ENCODE measurements around the gene JAZF1. TPM values are rescaled to one million over a fixed set of nuclear protein-coding genes. Genes with fewer than 3 reads are reported as not detected.
A peak's percentile ranks its signal among the peaks of the same experiment; 100 is the strongest.

Gene JAZF1
- total RNA-seq, 1 donor from 2014 or later = 3.6 TPM

DNA sequence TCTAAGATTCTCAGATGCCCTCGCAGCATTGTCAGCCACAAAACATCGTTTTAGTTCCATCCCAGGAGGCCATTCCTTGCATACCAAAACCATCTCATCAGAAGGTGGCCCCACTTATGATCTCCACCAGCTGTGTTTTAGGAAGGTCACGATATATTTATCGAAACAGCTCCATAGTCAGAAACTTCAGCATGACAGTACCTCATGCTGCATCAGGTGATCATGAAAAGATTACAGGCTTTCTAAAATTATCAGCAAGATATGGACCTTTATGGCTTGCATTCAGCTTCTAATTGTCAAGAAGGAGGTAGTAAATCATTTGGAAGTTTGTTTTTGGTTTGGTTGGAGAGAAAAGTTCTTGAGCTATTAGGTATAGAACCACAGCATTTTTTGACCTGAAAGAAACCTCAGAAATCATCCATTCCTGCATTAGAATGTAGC, 20.0 kb downstream of the JAZF1 start:
- no peak overlapping the region for H3K4me3 ChIP-seq (ENCODE audit: low read depth, low read length)
- TF ChIP-seq, protein P1, sequence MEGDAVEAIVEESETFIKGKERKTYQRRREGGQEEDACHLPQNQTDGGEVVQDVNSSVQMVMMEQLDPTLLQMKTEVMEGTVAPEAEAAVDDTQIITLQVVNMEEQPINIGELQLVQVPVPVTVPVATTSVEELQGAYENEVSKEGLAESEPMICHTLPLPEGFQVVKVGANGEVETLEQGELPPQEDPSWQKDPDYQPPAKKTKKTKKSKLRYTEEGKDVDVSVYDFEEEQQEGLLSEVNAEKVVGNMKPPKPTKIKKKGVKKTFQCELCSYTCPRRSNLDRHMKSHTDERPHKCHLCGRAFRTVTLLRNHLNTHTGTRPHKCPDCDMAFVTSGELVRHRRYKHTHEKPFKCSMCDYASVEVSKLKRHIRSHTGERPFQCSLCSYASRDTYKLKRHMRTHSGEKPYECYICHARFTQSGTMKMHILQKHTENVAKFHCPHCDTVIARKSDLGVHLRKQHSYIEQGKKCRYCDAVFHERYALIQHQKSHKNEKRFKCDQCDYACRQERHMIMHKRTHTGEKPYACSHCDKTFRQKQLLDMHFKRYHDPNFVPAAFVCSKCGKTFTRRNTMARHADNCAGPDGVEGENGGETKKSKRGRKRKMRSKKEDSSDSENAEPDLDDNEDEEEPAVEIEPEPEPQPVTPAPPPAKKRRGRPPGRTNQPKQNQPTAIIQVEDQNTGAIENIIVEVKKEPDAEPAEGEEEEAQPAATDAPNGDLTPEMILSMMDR (conservative IDR thresholded peaks at IDR 0.05; ENCODE audit: low read depth, low read length) = no peak
- DNase-seq (ENCODE audit: low read depth) = no peak

DNA sequence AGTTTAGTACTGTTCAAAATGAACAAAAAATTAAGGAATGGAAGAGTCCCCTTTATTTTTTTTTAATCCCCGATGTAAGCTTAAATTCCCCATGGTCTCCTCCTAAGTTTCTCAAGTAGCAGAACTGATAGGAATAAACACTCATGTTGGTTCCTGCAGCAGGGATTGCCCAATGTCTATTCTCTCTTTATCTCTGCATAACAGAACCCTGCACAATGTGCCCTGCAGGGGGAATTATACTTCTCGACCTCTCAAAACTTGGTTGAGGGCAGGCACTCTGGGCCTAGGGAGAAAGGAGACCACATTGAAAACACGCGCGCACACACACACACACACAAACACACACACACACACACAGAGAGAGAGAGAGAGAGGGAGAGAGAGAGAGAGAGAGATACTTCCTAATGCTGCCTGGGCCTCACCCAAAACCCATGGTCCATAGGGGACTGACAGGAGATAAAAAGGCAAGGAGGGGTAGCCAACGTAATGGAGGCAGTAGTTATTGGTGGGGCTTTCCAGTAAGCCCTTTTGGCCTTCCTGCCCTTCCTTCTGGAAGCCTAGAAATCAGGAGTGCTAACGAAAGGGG, 22.7 kb downstream of the JAZF1 start:
- H3K4me3 ChIP-seq (ENCODE audit: low read depth, low read length) = no peak overlapping the region
- no peak for DNase-seq (ENCODE audit: low read depth)
- TF ChIP-seq, protein P1 (conservative IDR thresholded peaks at IDR 0.05; ENCODE audit: low read depth, low read length) = no peak

DNA sequence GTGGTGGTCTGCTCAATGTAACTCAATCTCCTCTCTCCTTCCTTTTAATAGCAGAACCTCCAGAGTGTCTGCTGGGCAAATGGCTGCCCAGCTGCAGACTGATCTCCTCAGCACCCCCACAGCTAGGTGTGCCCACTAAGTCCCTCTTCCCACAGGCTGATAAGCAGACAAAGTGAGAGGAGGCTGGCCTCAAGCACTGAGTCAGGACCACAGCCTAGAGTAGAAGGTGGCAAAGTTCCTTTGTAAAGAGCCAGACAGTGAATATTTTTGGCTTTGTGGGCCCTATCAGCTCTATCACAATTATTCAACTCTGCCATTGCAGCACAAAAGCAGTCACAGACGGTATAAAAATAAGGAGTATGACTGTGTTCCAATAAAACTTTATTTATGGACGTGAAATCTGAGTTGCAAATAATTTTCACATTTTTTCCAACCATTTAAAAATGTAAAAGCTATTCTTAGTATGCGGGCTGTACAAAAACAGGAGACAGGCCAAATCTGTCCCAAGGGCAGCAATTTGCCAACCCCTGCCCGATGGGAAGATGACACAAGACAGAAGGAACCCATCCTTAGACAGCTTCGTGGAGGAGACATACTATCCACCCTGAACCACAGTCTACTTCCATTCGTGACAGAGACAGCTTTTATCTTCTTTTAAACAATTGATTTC, 23.4 kb downstream of the JAZF1 start:
- TF ChIP-seq, protein P1 (conservative IDR thresholded peaks at IDR 0.05; ENCODE audit: low read depth, low read length) = no peak
- DNase-seq (ENCODE audit: low read depth) = no peak

DNA sequence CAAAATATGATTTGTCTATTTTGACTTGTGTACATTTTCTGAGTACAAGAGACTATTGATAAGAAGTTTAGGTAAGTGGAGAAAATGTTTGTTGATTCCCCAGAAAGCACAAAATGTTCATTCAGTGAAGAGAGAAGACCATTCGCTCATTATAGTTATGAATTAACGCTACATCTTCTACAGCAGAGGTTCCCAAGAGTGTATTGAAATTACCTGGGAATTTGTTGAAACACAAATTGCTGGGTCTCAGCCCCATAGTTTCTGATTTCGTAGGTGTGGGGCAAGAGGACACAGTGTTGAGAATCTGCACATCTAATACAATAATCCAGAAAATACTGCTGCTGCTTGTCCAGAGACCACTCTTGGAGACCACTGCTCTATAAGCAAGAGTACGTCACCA, 24.2 kb downstream of the JAZF1 start:
- H3K4me3 ChIP-seq (ENCODE audit: low read depth, low read length) = no peak overlapping the region
- DNase-seq (ENCODE audit: low read depth) = no peak
- TF ChIP-seq, protein P1 (conservative IDR thresholded peaks at IDR 0.05; ENCODE audit: low read depth, low read length) = no peak

More for the DNA sequence above, 23.4 kb downstream of the JAZF1 start:
- no peak overlapping the region for H3K4me3 ChIP-seq (ENCODE audit: low read depth, low read length)

DNA sequence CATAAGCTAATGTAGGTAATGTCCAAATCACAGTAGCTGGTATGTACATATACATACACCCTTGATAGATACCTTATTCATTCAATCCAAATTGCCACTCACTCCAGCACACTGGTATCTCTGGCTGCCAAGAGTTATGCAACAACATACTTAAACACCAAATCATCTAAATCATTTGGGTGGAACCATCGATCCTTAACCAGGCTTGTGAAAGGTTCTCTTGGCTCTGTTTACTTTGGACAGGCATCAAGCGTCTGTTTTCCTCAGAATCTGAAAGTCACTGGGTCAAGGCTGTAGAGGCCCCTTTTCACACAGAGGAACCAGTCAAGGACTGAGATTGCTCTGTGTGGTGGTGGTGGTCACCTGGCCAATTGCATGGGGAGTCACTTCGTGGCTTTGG, 24.6 kb downstream of the JAZF1 start:
- no peak overlapping the region for H3K4me3 ChIP-seq (ENCODE audit: low read depth, low read length)
- TF ChIP-seq, protein P1 (conservative IDR thresholded peaks at IDR 0.05; ENCODE audit: low read depth, low read length) = no peak
- peak; percentile 87 for DNase-seq (ENCODE audit: low read depth)

DNA sequence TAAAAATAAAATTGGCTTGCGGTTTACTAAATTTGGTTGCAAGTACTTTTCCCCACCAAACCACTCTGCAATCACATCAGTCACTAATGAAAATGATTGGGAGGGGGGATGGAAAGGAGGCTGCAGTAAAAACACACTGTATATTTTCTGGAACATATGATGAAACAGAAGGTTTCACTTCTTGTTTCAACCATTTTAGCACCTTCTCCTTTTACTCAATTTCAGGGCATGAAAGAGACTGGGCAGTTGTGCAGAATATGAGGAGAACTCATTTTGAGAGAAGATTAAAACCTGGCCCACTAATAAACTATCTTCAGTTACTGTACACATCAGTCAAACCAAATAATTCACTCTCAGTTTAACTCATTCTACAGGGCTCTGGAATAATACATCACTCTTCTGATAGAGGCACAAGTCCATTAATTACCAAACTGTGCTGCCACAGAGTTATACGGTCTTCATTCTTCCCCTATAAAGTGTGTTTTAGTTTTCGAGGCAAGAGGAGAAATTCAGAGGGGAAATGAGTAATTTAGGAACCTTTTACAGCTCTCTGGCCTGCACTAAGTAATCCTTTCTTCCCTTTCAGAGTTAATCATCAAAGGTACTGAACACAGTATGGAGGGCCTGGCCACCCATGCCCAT, 25.5 kb downstream of the JAZF1 start:
- TF ChIP-seq, protein P1 (conservative IDR thresholded peaks at IDR 0.05; ENCODE audit: low read depth, low read length) = no peak
- no peak for DNase-seq (ENCODE audit: low read depth)

More for the DNA sequence above, 25.5 kb downstream of the JAZF1 start:
- H3K4me3 ChIP-seq (ENCODE audit: low read depth, low read length) = no peak overlapping the region
